HG02798 (cell line): ENCODE measurements around the gene ALG8.

ENCODE experiments used
- ATAC-seq: cut with Tn5 transposase; IDR thresholded peaks from one replicate; pipeline ENCODE4 v1.9.1; 2021; ENCODE audit warnings: mild to moderate bottlenecking; ENCODE audit not compliant: unreplicated experiment, poor library complexity

The ALG8 gene

DNA sequence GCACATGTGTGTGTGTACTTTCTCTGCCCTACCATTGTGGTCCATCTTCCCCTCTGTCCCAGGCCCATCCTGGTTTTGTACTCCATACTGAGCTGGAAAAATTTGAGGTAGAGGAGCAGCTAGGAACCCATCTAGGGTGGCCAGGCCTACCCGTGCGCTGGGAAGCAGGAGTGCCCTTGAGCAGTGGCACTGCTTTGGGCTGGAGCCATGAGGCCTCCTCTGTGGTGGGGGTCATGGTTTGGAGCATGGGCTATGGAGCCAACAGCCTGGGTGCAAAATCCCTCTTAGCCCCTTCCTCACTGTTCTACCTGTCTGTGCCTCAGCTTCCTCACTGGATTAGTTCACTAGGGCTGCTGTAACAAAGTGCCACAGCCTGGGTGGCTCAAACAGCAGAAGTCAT, 21.9 kb upstream of the ALG8 start:
- no peak for ATAC-seq

DNA sequence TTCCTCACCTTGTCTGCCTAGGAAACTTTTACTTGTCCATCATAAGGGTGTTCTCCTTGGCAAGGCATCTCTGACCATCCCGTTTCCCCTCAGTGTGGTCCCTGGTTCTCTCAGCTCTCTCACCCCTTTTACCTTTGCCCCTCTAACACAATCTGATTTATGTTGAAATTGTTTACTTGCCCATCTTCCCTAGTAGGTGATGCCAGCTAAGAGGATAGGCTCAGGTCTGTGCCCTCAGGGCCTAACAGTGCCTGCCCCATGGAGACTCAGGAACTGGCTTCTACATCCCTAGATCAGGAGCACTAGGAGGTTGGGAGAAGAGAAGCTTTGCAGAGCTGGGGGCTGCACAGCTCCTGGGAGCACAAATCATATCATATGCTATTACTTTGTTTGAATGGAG, 21.1 kb upstream of the ALG8 start:
- ATAC-seq, result no peak

DNA sequence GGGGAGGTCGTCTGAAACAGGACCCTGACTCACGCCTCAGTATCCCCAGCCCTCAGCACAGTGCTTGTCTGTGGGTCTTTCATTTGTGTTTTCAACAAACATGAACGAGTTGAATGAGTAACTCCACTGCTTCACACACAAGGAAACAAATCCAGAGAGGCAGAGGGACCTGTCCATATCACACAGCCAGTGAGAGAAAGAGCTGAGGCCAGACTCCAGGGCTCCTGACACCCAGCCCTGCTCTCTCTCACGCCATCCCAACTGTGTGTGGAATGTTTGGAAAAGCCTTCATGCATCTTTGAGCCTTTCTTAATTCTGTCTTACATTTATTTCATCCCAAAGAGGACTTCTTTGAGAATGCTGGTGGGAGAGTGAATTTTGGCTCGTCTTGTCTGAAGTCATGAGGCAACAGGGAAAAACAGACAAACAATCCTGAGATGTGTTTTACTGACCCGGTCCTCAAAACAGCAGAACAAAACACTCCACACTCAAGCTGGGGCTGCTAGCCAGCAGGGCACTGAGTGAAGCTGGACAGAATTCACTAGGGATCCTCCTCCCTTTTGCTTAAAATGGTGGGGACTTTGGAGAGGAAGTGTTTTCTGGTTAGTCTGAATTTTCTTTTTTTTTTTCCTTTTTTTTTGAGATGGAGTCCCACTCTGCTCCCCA, 19.7 kb upstream of the ALG8 start:
- ATAC-seq, result no peak

DNA sequence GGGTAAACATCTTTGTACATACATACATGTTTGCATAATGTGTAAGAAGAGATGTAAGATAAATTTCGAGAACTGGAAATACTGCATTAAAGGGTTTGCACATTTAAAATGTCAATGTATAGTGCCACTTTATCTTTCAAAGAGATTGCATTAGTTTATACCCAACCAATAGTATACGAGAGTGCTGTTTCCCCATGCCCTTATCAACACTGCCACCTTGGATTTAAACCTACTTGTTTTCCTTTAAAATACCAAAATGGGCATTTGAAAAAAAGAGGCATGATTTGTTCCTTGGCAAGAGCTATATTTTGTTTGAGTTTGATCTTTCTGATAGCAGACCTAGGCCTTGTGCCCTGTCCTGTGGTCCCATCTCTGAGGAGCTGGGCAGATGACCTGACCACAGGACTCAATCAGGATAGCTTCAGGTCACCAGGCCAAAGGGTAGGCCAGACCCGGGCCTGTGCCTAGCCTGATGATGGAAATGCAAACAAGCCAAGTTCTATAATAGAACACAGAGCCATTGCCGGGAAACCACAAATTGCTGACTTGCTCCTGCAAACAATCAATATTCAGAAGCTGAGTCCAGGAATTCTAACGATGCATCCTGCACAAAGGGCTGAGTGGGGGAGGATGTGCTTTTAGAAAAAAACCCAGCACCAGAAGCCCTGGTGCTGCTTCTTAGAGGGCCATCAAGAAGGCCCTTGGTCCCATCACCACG, 16.9 kb upstream of the ALG8 start:
- ATAC-seq, result no peak

DNA sequence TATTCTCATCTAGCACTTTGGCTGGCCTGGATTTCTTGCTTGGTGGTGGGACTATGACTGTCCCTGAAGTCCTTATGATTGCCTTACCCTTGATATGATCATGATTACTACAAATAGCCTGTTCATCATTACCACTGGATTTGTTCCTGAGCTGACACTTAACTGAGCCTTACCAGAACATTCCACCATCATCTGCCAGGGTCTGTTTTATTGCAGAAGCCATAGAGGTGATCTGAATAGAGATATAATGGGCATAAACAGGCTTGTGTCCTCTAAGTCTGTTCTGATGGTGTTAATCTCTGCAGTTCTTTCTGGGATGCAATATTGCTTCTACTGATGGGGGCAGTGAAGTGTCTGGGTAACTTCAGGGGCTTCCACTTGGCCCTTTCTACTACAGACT, 12.4 kb upstream of the ALG8 start:
- ATAC-seq, result no peak

DNA sequence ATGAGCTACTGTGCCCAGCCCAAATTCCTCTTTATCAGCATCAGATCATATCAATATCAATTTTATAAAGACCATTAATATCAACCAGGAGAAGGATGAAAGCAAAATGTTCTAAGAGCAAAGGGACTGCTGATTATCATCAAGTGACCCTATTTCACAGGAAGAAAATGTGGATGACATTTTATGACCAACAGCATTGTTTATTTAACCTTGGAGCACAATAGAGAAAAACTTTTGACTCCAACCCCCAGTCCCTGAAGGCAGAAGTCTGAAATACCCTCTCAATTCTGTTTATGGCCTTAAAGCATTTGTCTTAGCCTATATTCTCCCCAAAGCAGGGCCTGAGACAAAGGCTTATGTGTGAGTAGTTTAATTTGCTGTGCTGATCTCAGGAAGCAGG, 11.3 kb upstream of the ALG8 start:
- no peak for ATAC-seq

DNA sequence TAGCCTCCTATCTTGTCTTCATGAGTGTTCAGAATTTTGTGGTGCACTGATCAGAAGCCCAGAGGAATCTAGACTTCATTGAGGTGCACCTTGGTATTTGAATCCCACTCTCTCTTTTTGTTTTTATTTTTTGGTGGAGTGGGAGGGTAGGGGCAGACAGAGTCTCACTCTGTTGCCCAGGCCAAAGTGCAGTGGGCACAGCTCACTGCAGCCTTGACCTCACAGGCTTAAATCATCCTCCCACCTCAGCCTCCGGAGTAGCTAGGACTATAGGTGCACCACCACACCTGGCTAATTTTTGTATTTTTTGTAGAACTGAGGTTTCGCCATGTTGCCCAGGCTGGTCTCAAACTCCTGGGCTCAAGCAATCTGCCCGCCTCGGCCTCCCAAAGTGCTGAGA, 10.9 kb upstream of the ALG8 start:
- ATAC-seq, result no peak

DNA sequence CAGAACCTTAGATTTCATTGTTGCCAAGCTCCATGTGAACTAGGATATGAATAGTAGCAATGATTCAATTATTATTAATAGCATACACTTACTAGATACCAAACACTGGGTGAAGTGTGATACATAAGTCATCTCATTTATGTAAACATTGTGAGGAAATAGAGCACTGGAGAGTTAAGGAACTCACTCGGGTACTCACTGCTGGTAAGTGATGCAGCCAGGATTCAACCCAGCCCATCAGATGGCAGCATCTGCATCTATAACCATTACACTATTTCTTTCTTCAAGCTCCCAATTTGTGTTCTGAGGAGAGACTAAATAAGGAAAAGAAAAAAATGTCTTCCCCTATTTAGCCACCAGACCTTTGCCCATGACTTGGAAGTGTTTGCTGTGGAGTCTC, 10.2 kb upstream of the ALG8 start:
- ATAC-seq, result no peak

DNA sequence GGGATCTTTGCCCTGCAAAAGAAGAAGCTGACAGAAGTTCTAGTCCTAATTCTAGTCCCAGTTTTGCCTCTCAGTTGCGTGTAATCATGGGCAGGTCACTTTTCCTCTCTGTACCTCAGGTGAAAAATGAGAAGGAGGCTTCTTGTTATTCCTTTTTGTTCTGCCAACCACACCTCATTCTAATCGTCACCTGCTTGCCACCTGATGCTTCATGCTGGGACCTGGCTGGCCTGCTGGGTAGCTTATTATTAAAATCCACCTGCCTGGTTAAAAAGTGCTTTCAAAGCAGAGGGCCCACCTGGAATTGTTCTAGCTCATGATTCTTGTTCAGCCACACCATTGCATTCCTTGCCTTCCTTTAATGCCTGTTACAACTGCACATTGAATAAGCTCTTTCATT, 8.4 kb upstream of the ALG8 start:
- ATAC-seq, result no peak

DNA sequence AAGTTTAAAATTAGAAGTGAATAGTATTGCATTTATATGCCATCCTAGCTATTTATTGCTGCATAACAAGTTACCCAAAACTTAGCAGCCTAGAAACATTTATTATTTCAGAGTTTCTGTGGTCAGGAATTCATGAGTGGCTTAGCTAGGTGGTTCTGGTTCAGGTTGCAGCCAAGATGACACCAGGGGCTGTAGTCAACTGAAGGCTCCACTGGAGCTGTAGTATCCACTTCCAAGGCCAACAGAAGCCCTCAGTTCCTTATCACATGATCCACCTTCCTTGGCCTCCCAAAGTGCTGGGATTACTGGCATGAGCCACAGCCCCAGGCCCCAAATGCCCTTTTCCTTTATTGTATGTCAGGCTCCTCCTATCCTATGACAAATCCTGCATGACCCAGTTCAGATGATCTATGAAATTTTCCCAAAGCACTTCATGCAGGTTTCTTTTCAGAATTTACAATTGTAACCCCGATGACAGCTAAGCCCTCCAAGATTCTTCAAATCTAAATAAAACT, 6.1 kb upstream of the ALG8 start:
- ATAC-seq, result no peak

DNA sequence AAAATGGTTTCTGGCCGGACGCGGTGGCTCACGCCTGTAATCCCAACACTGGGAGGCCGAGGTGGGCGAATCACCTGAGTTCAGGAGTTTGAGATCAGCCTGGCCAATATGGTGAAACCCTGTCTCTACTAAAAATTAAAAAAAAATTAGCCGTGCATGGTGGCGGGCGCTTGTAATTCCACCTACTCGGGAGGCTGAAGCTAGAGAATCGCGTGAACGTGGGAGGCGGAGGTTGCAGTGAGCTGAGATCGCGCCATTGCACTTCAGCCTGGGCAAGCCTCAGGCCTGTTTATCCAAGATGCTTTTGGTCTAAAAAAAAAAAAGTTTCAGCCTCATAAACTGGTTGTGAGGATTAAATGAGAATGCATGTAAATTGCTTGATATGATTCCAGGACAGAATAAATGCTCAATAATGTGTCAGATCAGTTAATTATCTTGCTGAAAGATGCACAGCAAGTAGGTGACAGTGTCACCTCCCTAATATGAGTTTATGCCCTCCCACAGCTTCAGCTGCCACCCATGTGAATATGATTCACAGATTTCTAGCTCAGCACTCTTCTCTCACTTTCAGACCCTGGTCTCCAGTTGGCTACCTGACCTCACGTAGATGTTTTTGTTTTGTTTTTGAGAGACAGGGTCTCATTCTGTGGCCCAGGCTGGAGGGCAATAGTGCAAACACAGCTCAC, 1.1 kb upstream of the ALG8 start:
- ATAC-seq, result no peak

DNA sequence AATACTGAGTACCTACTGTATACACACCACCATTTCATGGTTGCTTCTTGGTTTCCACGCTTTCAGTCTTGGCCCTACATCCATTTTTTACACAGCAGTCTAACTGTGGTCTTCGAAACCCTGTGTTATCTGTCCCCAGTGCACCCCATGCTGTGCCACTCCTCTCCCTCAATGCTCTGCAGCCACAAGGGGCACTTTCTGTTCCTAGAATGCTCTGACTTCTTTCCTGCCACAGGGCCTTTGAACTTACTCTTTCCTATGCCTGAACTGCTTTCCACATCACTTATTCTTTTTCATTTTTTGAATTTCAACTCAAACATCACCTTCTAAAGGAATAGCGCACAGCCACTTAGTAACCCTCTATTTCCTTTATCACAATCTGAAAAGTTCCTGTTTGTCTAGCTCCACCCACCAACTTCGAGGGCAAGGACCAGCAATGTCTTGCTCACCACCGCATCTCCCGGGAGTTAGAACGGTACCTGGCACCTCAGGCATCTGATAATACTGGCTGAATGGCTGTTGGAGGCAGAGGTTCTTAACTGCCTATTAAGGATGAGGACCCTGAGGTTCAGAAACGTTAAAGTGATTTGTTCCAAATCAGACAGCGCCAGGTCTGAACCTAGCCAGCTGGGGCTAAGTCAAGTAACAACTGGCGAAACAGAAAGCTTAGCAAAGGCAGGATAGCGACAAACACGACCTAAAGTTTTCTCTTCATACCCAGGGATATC, 568 bp downstream of the ALG8 start:
- ATAC-seq, result peak; percentile 26

DNA sequence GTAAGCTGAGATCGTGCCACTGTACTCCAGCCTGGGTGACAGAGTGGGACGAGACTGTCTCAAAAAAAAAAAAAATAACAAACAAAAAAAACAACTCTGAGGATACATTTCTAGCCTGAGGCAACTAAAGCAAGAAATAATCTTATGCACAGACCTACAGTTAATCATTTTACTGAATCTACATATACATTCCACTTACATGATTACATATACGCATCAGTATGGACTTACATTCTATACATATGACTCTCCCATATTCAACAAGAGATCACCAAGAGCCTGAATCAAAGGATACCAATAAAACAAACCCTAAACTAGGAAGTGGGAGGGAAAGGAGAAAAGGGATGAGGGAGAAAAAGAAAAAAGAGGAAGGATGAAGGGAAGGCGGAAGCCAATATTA, 1.1 kb downstream of the ALG8 start:
- ATAC-seq, result no peak

DNA sequence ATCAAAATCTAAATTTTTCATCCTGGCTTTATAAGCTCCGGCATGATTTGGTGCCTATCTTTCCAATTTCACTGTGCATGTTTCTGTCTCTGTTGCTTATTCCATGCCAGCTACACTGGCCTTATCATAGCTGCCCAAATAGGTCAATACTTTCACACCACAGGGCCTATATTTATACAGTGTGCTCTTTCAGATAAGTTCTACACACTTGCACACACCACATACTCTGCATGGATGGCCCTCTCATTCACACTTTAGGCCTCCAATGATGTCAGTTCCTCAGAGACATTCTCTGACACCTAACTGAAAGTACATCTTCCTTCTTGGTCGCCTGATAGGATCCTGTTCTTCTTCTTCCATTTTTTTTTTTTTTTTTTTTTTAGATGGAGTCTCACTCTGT, 7.0 kb downstream of the ALG8 start:
- no peak for ATAC-seq

DNA sequence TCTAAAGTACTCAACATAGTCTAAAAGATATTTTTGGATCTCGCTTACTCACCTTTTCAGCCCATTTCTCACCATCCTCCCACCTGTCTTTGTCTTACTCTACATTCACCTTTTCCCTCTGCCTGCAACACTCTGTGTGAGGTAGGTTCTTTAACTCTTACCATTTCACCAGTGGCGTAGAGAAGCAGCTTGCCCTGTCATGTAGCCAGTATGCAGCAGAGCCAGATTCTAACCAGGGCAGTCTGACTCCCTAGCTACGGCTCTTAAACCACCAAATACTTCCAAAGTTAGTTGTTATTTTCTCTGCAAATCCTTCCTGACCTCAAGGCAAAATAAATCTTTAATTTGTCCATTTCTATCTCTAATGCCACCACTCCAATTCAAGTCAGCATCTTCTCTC, 7.5 kb downstream of the ALG8 start:
- no peak for ATAC-seq

DNA sequence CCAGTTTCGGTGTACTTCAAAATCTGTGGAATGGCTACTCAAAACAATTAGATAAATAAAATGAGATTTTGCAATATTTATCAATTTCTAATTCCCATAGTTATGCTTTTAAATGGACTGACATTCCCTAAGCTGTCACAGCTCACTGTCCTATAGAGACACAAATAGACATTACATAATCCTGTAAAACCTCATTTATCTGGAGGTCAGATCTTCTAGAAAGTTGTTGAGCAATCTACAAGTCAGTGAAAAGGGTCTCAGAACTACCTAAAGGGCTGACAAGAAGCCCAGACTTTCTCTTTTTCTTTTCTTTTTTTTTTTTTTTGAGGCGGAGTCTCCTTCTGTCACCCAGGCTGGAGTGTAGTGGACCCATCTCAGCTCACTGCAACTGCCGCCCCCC, 12.0 kb downstream of the ALG8 start:
- ATAC-seq, result no peak

DNA sequence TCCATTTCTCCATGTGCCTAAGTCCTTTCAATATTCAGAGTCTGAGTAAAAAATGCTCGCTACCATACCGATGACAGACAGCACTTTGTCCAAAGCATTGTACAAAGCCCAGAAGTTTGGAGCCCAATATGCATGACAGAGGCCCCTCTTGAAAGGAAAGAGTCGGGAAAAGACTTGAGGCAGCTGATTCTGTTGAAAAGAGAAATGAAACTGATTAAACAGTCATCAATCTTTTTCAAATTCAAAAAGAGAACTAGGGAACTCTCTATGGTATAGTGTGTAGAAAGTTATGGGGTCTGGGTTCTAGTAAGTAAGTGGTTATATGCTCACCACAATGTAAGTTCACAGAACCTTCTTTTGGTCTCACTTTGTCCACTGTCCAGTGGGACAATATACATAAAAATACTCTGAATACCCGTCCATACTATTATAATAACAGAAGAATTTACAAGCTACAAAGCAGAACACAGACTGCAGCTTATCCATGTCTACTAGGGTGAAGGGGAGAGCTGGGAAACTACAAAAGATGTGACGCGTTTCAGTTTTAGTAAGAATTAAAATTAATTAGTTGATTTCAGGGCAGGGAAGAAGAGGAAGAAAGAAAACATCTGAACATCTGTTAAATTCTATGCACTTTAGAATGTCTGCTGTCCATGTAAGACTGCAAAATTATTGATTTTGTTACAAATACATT, 26.7 kb downstream of the ALG8 start:
- peak; percentile 79 for ATAC-seq

DNA sequence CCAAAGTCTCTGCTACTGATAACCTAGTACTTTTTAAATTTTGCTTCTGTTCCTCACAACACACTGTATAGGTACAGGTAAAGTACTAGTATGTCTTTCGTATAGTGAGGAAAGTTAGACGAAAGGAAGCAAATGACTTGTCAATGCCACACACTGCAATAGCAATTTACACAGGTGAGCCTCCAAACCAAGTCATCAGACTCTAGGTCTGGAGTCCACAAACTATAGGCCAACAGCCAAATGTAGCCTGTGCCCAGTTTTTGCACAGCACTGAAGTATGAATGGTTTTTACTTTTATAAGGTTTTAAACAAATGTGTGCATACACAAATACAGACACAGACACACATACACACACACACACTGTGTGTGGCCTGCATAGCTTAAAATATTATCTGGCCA, 28.1 kb downstream of the ALG8 start:
- no peak for ATAC-seq

DNA sequence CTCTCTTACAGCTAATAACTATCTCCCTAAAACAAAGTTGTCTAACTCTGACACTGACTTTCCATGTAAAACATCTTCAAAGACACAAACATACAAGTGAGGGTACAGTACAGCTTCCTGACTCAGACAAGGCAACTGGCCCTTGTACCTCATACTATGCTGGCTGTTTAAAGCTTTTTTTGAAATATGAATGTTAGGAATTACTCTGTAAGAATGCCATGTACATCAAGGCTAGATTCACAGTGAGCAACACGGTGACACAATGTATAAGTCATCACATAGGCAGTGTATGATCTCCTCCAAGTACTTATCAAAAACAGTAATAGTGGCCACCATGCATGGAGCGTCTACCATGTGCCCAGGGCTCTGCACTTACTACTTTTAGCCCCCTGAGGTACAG, 28.6 kb downstream of the ALG8 start:
- no peak for ATAC-seq

DNA sequence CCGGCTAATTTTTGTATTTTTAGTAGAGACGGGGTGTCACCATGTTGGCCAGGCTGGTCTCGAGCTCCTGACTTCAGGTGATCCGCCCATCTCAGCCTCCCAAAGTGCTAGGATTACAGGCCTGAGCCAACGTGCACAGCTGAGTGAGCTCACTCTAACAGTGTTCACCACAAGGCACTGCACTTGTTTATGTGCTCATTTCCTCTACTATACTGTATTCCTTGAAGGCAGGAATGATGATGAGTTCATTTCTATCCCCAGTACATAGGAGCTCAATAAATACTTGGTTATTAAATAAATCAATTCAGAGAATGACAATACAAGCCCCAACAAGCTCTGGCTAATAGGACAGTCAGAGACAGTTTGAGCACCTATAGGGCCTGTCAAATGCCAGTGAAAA, 29.1 kb downstream of the ALG8 start:
- ATAC-seq, result no peak
